Erythroblast (primary cell): Measurements from ENCODE around the gene SLC38A5.

Experiments used
- GATA1 ChIP-seq: IDR thresholded peaks from 2 replicates; pipeline ENCODE4 v1.6.1; 2011; ENCODE audit warnings: low read depth, mild to moderate bottlenecking, control low read depth, low read length, moderate library complexity
- POLR2A ChIP-seq: IDR thresholded peaks from 2 replicates; pipeline ENCODE4 v1.6.1; 2011; ENCODE audit warnings: mild to moderate bottlenecking, low read length

- TF ChIP-seq POLR2A (no peak), GATA1 (no peak)
Measured at GRCh38 chrX:48477960-48478755, 8.1 kb upstream of the SLC38A5 start.
